Sigmoid colon (tissue), 7 donors: Measurements from ENCODE around the gene ARHGEF38. TPM values are rescaled to one million over a fixed set of nuclear protein-coding genes. Genes with fewer than 3 reads are reported as not detected.

Experiments used
- DNase-seq: peaks from one replicate; pipeline ENCODE4 v3.0.0-alpha.2; 2019
- H3K27ac ChIP-seq, 4 donors: fragments of 200-600 bp; sonication (generic); one replicate each; pipeline ENCODE4 v1.5.1; 2016 to 2019; ENCODE audit warnings: mild to moderate bottlenecking in 1 of 4
- H3K27me3 ChIP-seq, 3 donors: fragments of 200-600 bp; sonication (generic); one replicate each; pipeline ENCODE4 v1.5.1; 2019; ENCODE audit warnings: mild to moderate bottlenecking in 1 of 3
- H3K36me3 ChIP-seq, 4 donors: fragments of 200-600 bp; sonication (generic); one replicate each; pipeline ENCODE4 v1.5.1; 2016 to 2019
- H3K4me1 ChIP-seq, 4 donors: fragments of 200-600 bp; sonication (generic); one replicate each; pipeline ENCODE4 v1.5.1; 2017 to 2019
- H3K4me3 ChIP-seq, 4 donors: fragments of 200-600 bp; sonication (generic); one replicate each; pipeline ENCODE4 v1.5.1; 2017 to 2019; ENCODE audit warnings: mild to moderate bottlenecking in 2 of 4, moderate library complexity in 1 of 4
- H3K9me3 ChIP-seq, 4 donors: fragments of 200-600 bp in 3 of 4; sonication (generic) in 3 of 4; one replicate each; pipeline versions ENCODE4 v1.5.1 to v1.6.1; 2013 to 2019
- CTCF ChIP-seq, 4 experiments: fragments of 450-650 bp in 3 of 4; fragments of 200-600 bp in 1 of 4; IDR thresholded peaks; one replicate each; pipeline ENCODE4 v1.5.1; 2016 to 2019; ENCODE audit warnings: antibody characterized with exemption in 4 of 4, mild to moderate bottlenecking in 3 of 4, moderate library complexity in 2 of 4
- EP300 ChIP-seq, 4 donors: sonication (generic); formaldehyde crosslinking; IDR thresholded peaks; one replicate each; pipeline ENCODE4 v1.6.1; 2017; ENCODE audit warnings: antibody characterized with exemption in 4 of 4
- POLR2A ChIP-seq, 2 donors: fragments of 450-650 bp; IDR thresholded peaks; one replicate each; pipeline ENCODE4 v1.6.1; 2016; ENCODE audit warnings: antibody characterized with exemption in 2 of 2, mild to moderate bottlenecking in 2 of 2, moderate library complexity in 2 of 2
- POLR2AphosphoS5 ChIP-seq, 4 donors: sonication (generic); formaldehyde crosslinking; IDR thresholded peaks; one replicate each; pipeline ENCODE4 v1.6.1; 2017; ENCODE audit warnings: antibody characterized with exemption in 4 of 4
- WGBS, 2 donors: extraction: QIAGEN DNeasy Blood & Tissue Kit; methylation state at CpG; one replicate each; pipeline ENCODE4 v1.1.7; 2013; 5-methylcytosine and 5-hydroxymethylcytosine counted together
- intact Hi-C: fragments of 100-400 bp; cut with DNase I; formaldehyde crosslinking; loops from one replicate; pipeline ENCODE4 v1.15.1; 2023
- polyA plus RNA-seq, 3 donors: library from polyadenylated mRNA; stranded (reverse); fragments of 200-250 nt; gene quantifications; one replicate each; pipeline ENCODE4 v1.2.3, GENCODE V29; 2013
- total RNA-seq, 4 donors: library from RNA; depleted of rRNA; stranded (reverse); fragments of >200 nt; gene quantifications; one replicate each; pipeline ENCODE4 v1.1.0, GENCODE V29; 2016
- donor health status: healthy with polysubstance abuse.
- donor health status: Bipolar disorder and iron deficiency.
- donor health status: healthy.

Gene ARHGEF38
- total and polyA plus RNA-seq, 7 donors = 1.2 to 1.9 (median 1.8) TPM; not detected in 4

GRCh38 chr4:105707782-105708180 lies 155.4 kb downstream of the ARHGEF38 start:
- intact Hi-C loops = loop anchor here (5.0 kb wide), 1 partner anchor 235 kb away; the partner anchor contains the start of gene PPA2
- no peak for TF ChIP-seq POLR2A (IDR thresholded peaks at IDR 0.05)
- no peak for TF ChIP-seq CTCF (IDR thresholded peaks at IDR 0.05)
- no peak for TF ChIP-seq POLR2AphosphoS5 (IDR thresholded peaks at IDR 0.05)
- no peak for TF ChIP-seq EP300 (IDR thresholded peaks at IDR 0.05)

GRCh38 chr4:105708181-105709080 lies 156.0 kb downstream of the ARHGEF38 start, which contains the start of the genes GSTCD and INTS12:
Gene GSTCD, plus strand, starts transcription at chr4:105708784. Its CDS starts 8,830 bp downstream, at chr4:105717614.
Gene INTS12, minus strand, starts transcription at chr4:105708689. Its CDS starts 8,684 bp downstream, at chr4:105700005.
- intact Hi-C loops = loop anchor here (5.0 kb wide), 1 partner anchor 236 kb away; the partner anchor contains the start of gene PPA2
- DNase-seq = peak; percentile 95
- 0% methylated on average over 63 of the region's 63 CpGs for WGBS, 2 donors

More at GRCh38 chr4:105707782-105708180, 155.4 kb downstream of the ARHGEF38 start:
- 7 to 24% methylated on average over 7 of the region's 7 CpGs for WGBS, 2 donors
- Histone ChIP-seq H3K4me3 (peak overlapping the region; percentile 78 to 89 (median 84)), H3K4me1 (peaks cover 2 to 23% (median 19%) of the 10 kb centered on the region in 4 donors), H3K9me3 (no peaks in the 10 kb centered on the region), H3K27ac (peak overlapping the region; percentile 84 to 95 (median 86)), H3K27me3 (no peaks in the 10 kb centered on the region), H3K36me3 (no peaks in the 10 kb centered on the region)
- no peak for DNase-seq

GRCh38 chr4:105709081-105709450 lies 156.6 kb downstream of the ARHGEF38 start:
- no peaks in the 10 kb centered on the region for H3K27me3 ChIP-seq
- intact Hi-C loops = loop anchor here (5.0 kb wide), 1 partner anchor 237 kb away; the partner anchor contains the start of gene PPA2
- no peaks in the 10 kb centered on the region for H3K36me3 ChIP-seq
- peaks cover 2 to 23% (median 19%) of the 10 kb centered on the region in 4 donors for H3K4me1 ChIP-seq
- H3K4me3 ChIP-seq = peak overlapping the region; percentile 78 to 89 (median 84)
- no peak for DNase-seq
- H3K9me3 ChIP-seq = no peaks in the 10 kb centered on the region
- WGBS, 2 donors = 0 to 1% methylated on average over 11 of the region's 11 CpGs
- peak overlapping the region; percentile 84 to 95 (median 86) for H3K27ac ChIP-seq
- TF ChIP-seq POLR2AphosphoS5 (IDR thresholded peaks at IDR 0.05) = no peak
- no peak for TF ChIP-seq POLR2A (IDR thresholded peaks at IDR 0.05)
- no peak for TF ChIP-seq CTCF (IDR thresholded peaks at IDR 0.05)
- no peak for TF ChIP-seq EP300 (IDR thresholded peaks at IDR 0.05)

More at GRCh38 chr4:105708181-105709080, 156.0 kb downstream of the ARHGEF38 start, which contains the start of the genes GSTCD and INTS12:
- peak; percentile 46 to 86 (median 85) for TF ChIP-seq POLR2AphosphoS5 (IDR thresholded peaks at IDR 0.05)
- peak; percentile 24 to 39 for TF ChIP-seq POLR2A (IDR thresholded peaks at IDR 0.05)
- TF ChIP-seq CTCF (IDR thresholded peaks at IDR 0.05) = no peak
- no peaks in the 10 kb centered on the region for H3K27me3 ChIP-seq
- peak within 1 kb of the TSS; percentile 78 to 89 (median 84) for H3K4me3 ChIP-seq
- H3K4me1 ChIP-seq = peaks cover 2 to 23% (median 19%) of the 10 kb centered on the region in 4 donors
- peak within 1 kb of the TSS; percentile 84 to 95 (median 86) for H3K27ac ChIP-seq
- no peaks in the 10 kb centered on the region for H3K9me3 ChIP-seq
- H3K36me3 ChIP-seq = no peaks in the 10 kb centered on the region

GRCh38 chr4:105710012-105710600 lies 157.7 kb downstream of the ARHGEF38 start:
- Histone ChIP-seq H3K4me1 (peaks cover 2 to 23% (median 19%) of the 10 kb centered on the region in 4 donors), H3K9me3 (no peaks in the 10 kb centered on the region), H3K36me3 (no peaks in the 10 kb centered on the region), H3K4me3 (no peak overlapping the region), H3K27me3 (no peaks in the 10 kb centered on the region), H3K27ac (no peak overlapping the region)
- 74 to 76% methylated on average over 16 of the region's 16 CpGs for WGBS, 2 donors
- intact Hi-C loops = loop anchor here (5.0 kb wide), 1 partner anchor 563 kb away; the partner anchor contains the start of gene TET2
- TF ChIP-seq CTCF (IDR thresholded peaks at IDR 0.05) (no peak), EP300 (IDR thresholded peaks at IDR 0.05) (no peak), POLR2AphosphoS5 (IDR thresholded peaks at IDR 0.05) (no peak), POLR2A (IDR thresholded peaks at IDR 0.05) (no peak)
- DNase-seq = no peak
